Stimulated activated CD4-positive, alpha-beta T cell treated with anti-CD3 and anti-CD28 coated beads, Interleukin-12 subunit alpha, Interleukin-12 subunit beta, amount 100 ng/mL, for 4 hours (primary cell): ENCODE measurements around the gene C1orf159.
A peak's percentile ranks its signal among the peaks of the same experiment; 100 is the strongest.

Experiments
- DNase-seq: peaks from one replicate; pipeline ENCODE4 v3.0.0-alpha.2; 2020

C1orf159 gene

GRCh38 chr1:1049318-1050165 is 66.3 kb downstream of the C1orf159 start:
- DNase-seq, result no peak

GRCh38 chr1:1048765-1049164 is 67.1 kb downstream of the C1orf159 start:
- no peak for DNase-seq

- DNase-seq, result no peak
These were observed 67.9 kb downstream of the C1orf159 start for GRCh38 chr1:1047963-1048362.

- DNase-seq, result no peak
These were observed 68.5 kb downstream of the C1orf159 start for GRCh38 chr1:1047407-1047806.

- DNase-seq, result no peak
These were observed 69.1 kb downstream of the C1orf159 start for GRCh38 chr1:1046767-1047166.

- no peak for DNase-seq
These were observed 69.6 kb downstream of the C1orf159 start for GRCh38 chr1:1046243-1046642.

- no peak for DNase-seq
These were observed 70.8 kb downstream of the C1orf159 start for GRCh38 chr1:1045129-1045528.

- no peak for DNase-seq
These were observed 71.3 kb downstream of the C1orf159 start for GRCh38 chr1:1044455-1045078.

GRCh38 chr1:1043921-1044320 is 72.0 kb downstream of the C1orf159 start:
- no peak for DNase-seq

- DNase-seq, result no peak
These were observed 72.5 kb downstream of the C1orf159 start for GRCh38 chr1:1043411-1043810.

GRCh38 chr1:1042835-1043234 is 73.1 kb downstream of the C1orf159 start:
- DNase-seq, result no peak

- DNase-seq, result no peak
These were observed 74.0 kb downstream of the C1orf159 start for GRCh38 chr1:1041873-1042272.

GRCh38 chr1:1041092-1041523 is 74.8 kb downstream of the C1orf159 start:
- no peak for DNase-seq

- peak; percentile 72 for DNase-seq
These were observed 75.6 kb downstream of the C1orf159 start for GRCh38 chr1:1040004-1040991.

- DNase-seq, result no peak
These were observed 76.6 kb downstream of the C1orf159 start for GRCh38 chr1:1039145-1039910.

- no peak for DNase-seq
These were observed 77.2 kb downstream of the C1orf159 start for GRCh38 chr1:1038694-1039093.

- no peak for DNase-seq
These were observed 78.2 kb downstream of the C1orf159 start for GRCh38 chr1:1037366-1038327.

GRCh38 chr1:1035291-1035943 is 80.5 kb downstream of the C1orf159 start:
- no peak for DNase-seq

GRCh38 chr1:1034439-1034781 is 81.5 kb downstream of the C1orf159 start:
- DNase-seq, result no peak

GRCh38 chr1:1033731-1034438 is 82.0 kb downstream of the C1orf159 start:
- DNase-seq, result peak; percentile 26
